IPS-18c (cell line): Measurements from ENCODE around the gene CES2.
"Not testable (repeated sequence)": the region's sequence is repeated elsewhere in the genome, so short reads cannot be mapped to it uniquely, and the experiment has no call there.

Source experiments
- H3K4me3 ChIP-seq: 2 replicates; pipeline ENCODE4 v1.7.0; 2013; ENCODE audit warnings: low read depth, mild to moderate bottlenecking, low read length, moderate library complexity; ENCODE audit not compliant: insufficient read depth
- H3K9me3 ChIP-seq: one replicate; pipeline ENCODE4 v1.6.1; 2013; ENCODE audit warnings: mild to moderate bottlenecking, low read length, moderate library complexity; ENCODE audit not compliant: control insufficient read depth, insufficient read depth

The CES2 gene, protein sequence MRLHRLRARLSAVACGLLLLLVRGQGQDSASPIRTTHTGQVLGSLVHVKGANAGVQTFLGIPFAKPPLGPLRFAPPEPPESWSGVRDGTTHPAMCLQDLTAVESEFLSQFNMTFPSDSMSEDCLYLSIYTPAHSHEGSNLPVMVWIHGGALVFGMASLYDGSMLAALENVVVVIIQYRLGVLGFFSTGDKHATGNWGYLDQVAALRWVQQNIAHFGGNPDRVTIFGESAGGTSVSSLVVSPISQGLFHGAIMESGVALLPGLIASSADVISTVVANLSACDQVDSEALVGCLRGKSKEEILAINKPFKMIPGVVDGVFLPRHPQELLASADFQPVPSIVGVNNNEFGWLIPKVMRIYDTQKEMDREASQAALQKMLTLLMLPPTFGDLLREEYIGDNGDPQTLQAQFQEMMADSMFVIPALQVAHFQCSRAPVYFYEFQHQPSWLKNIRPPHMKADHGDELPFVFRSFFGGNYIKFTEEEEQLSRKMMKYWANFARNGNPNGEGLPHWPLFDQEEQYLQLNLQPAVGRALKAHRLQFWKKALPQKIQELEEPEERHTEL

DNA sequence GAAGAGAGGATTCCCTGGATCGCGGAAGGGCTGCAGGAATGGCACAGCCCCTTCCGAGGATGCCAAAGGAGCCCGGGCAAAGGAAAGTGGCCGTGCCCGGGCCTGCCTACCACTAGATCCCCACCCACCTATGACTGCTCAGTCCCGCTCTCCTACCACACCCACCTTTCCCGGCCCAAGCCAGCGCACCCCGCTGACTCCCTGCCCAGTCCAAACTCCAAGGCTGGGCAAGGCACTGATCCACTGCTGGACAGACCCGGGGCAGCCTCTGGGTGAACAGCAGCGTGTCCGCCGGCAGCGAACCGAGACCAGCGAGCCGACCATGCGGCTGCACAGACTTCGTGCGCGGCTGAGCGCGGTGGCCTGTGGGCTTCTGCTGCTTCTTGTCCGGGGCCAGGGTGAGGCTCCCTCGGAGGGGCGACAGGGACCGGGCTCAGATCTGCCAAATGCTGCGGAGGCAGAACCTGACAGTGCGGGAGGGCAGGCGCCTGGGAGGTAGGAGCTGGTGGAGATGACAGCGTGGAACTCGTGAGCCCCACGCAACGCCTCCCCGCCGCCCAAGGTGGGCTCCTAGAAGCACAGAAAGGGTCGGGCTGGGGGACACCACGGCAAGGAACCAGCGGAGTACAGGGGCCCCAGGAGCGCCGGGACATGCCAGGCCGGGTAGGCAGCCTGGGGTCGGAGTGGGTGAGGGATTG is at the start of gene CES2:
Gene CES2 (plus strand): TSS at position 203 of the 698 bp plus-strand sequence. CDS start 120 bp downstream, at position 323.
- H3K9me3 ChIP-seq, result no peaks in the 10 kb centered on the region
- H3K4me3 ChIP-seq, result peak within 1 kb of the TSS; percentile 89

- Histone ChIP-seq H3K9me3 (no peaks in the 10 kb centered on the region), H3K4me3 (no peak overlapping the region)
These were observed 49.0 kb upstream of the CES2 start for GRCh38 chr16:66886321-66886720.

DNA sequence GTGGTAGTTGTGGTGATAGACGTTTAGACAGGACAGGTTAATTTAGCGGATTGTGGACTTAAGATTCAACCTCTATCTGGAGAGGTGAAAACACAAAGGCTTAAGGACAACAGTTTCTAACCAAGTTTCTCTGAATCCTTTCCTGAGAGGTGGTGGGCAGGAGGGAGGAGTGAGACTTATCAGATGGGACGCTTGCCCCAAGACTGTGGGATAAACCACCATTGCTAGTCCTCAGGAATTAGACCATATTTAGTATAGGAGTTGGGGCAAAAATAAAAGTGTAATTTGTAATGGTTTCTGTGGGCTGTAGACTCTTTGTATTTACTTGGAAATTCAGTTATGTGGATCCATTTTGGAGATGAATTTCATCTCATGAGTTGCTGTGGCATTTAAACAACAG is 48.4 kb upstream of the CES2 start:
- H3K4me3 ChIP-seq, result no peak overlapping the region
- no peaks in the 10 kb centered on the region for H3K9me3 ChIP-seq

- Histone ChIP-seq H3K4me3 (no peak overlapping the region), H3K9me3 (no peaks in the 10 kb centered on the region)
These were observed 46.4 kb upstream of the CES2 start for GRCh38 chr16:66888647-66889615.

DNA sequence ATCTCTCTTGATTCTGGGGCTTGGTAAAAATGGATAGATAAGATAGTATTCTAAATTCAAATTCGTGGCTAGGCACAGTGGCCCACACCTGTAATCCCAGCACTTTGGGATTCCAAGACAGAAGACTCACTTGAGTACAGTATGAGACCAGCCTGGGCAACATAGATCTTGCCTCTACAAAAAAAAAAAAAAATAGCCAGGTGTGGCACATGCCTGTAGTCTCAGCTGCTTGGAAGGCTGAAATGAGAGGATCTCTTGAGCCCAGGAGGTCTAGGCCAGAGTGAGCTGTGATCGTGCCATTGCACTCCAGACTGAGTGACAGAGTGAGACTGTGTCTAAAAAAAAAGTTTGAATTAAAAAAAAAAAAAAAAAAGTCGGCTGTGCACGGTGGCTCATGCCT is 45.7 kb upstream of the CES2 start:
- Histone ChIP-seq H3K4me3 (no peak overlapping the region), H3K9me3 (no peaks in the 10 kb centered on the region)

DNA sequence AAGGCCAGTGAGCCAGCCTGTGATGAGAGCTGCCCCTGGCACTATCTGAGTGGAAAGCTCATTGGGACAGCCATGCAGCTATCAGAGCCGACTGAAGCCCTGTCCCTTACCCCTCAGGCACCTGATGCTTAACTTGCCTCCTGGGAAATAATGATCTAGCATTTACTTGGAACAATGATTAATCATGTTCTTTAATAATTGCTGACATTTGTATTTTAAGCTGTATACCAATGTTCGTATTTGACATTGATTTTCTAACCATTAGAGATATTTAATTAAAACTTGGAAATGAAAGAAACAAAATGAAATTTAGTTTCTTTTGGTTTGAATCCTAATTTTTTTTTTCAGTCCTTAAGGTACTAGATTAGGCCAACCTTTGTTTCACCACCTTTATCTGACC is 44.5 kb upstream of the CES2 start:
- H3K4me3 ChIP-seq, result no peak overlapping the region
- no peaks in the 10 kb centered on the region for H3K9me3 ChIP-seq

- Histone ChIP-seq H3K4me3 (no peak overlapping the region), H3K9me3 (peaks cover 3% of the 10 kb centered on the region)
These were observed 44.0 kb upstream of the CES2 start for GRCh38 chr16:66891360-66891759.

- Histone ChIP-seq H3K9me3 (peaks cover 3% of the 10 kb centered on the region), H3K4me3 (no peak overlapping the region)
These were observed 43.5 kb upstream of the CES2 start for GRCh38 chr16:66891797-66892196.

DNA sequence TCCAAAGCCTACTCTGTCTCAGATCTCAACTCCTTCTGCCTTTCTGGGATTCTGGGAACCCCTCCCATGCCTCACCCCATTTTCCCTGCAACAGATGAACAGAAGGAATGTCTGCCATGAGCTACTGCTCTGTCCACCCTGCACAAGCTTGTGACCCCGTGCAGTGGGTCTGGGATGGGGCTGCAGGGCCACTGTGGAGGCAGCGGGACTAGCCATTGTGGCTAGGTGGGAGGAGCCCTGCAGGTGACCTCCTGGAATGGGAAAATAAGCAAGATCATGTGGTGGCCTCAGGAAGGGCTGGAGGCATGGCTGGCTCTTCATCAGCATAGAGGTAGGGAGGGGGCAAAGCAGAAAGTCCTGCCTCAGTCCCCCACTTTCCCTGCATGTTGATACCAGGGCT is 41.3 kb upstream of the CES2 start:
- H3K9me3 ChIP-seq, result peaks cover 3% of the 10 kb centered on the region
- H3K4me3 ChIP-seq, result no peak overlapping the region

- H3K4me3 ChIP-seq, result no peak overlapping the region
- peaks cover 3% of the 10 kb centered on the region for H3K9me3 ChIP-seq
These were observed 40.2 kb upstream of the CES2 start for GRCh38 chr16:66894948-66895688.

GRCh38 chr16:66895689-66895979 is 39.7 kb upstream of the CES2 start:
- H3K9me3 ChIP-seq, result peaks cover 3% of the 10 kb centered on the region

DNA sequence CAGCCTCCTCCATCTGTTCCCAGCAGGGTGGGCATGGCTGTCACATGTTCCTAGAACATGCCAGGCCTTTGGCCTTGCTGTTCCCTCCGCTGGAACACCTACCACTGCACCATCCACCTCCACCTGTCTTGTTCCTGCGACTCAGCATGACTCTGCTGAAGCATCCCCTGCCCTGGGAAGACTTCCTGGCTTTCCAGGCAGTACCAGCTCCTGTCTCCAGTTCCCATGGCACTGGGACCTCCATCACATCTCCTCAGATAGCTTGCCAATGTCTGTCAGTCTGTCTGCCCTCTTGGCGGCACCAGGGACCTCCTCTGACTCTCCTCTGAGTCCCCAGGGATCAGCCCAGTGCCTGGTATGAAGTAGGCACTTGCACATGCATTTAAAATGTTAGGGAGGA is 39.3 kb upstream of the CES2 start:
- peaks cover 3% of the 10 kb centered on the region for H3K9me3 ChIP-seq
- H3K4me3 ChIP-seq, result no peak overlapping the region

More at GRCh38 chr16:66895689-66895979, 39.7 kb upstream of the CES2 start:
- H3K4me3 ChIP-seq, result no peak overlapping the region

DNA sequence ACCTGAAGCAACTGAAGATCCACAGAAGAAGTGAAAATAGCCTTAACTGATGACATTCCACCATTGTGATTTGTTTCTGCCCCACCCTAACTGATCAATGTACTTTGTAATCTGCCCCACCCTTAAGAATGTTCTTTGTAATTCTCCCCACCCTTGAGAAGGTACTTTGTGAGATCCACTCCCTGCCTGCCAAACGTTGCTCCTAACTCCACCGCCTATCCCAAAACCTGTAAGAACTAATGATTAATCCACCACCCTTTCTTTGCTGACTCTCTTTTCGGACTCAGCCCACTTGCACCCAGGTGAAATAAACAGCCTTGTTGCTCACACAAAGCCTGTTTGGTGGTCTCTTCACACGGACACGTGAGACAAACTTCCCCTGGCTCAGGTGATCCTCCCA is 38.6 kb upstream of the CES2 start:
- not testable (repeated sequence) for H3K9me3 ChIP-seq, H3K4me3 ChIP-seq

GRCh38 chr16:66898207-66898606 is 37.1 kb upstream of the CES2 start:
- peaks cover 3% of the 10 kb centered on the region for H3K9me3 ChIP-seq

GRCh38 chr16:66898933-66899309 is 36.4 kb upstream of the CES2 start:
- peaks cover 3% of the 10 kb centered on the region for H3K9me3 ChIP-seq
- no peak overlapping the region for H3K4me3 ChIP-seq

More at GRCh38 chr16:66898207-66898606, 37.1 kb upstream of the CES2 start:
- no peak overlapping the region for H3K4me3 ChIP-seq

GRCh38 chr16:66899310-66899944 is 35.9 kb upstream of the CES2 start:
- peaks cover 3% of the 10 kb centered on the region for H3K9me3 ChIP-seq
- no peak overlapping the region for H3K4me3 ChIP-seq
